Transverse colon (tissue), 3 donors: Measurements from ENCODE around the gene SMARCC1.

Experiments used
- CTCF ChIP-seq, 5 experiments: fragments of 200-600 bp in 3 of 5; fragments of 450-650 bp in 2 of 5; sonication (generic) in 3 of 5; IDR thresholded peaks; 1 replicate in 2 of 5; 2 replicates in 3 of 5; pipeline ENCODE4 v1.5.1; 2016 to 2017; ENCODE audit warnings: antibody characterized with exemption in 5 of 5, inconsistent platforms in 3 of 5, mild to moderate bottlenecking in 2 of 5, moderate library complexity in 1 of 5
- EP300 ChIP-seq: sonication (generic); formaldehyde crosslinking; IDR thresholded peaks from one replicate; pipeline ENCODE4 v1.6.1; 2017; ENCODE audit warnings: antibody characterized with exemption, low read depth
- POLR2A ChIP-seq: fragments of 450-650 bp; IDR thresholded peaks from one replicate; pipeline ENCODE4 v1.6.1; 2016; ENCODE audit warnings: antibody characterized with exemption, mild to moderate bottlenecking, moderate library complexity

GRCh38 chr3:47663630-47664240 lies 118.0 kb downstream of the SMARCC1 start:
- no peak for TF ChIP-seq CTCF (IDR thresholded peaks at IDR 0.05)
- TF ChIP-seq EP300: no peak
- no peak for TF ChIP-seq POLR2A
